ENCODE measurements around the gene CAMK2D. TPM values are rescaled to one million over a fixed set of nuclear protein-coding genes. Genes with fewer than 3 reads are reported as not detected.

Gene CAMK2D
- total and polyA plus RNA-seq, 2 donors from 2014 or later = 9.1 to 34.7 TPM

DNA sequence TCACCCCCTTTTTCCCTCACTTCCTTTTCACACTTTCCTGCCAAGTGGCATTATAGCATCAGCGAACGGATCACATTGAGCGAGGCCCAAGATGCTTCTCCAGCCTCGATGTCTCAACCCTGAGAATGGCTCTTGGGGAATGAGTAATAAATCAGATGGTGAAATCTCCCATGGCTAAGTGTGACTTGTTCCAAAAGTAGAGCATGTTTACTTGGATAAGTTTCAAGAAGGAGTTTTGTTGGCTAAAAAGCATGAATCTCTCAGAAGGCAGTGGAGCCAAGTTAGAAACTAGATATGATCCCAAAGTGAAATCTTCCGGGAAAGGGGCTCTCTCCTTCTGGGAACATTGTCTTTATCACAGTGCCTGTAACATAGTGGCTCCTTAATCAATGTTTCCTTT, 316.3 kb downstream of the CAMK2D start:
- H3K4me3 ChIP-seq (ENCODE audit: low read length in 3 of 3) = no peak overlapping the region
- TF ChIP-seq, protein P1, sequence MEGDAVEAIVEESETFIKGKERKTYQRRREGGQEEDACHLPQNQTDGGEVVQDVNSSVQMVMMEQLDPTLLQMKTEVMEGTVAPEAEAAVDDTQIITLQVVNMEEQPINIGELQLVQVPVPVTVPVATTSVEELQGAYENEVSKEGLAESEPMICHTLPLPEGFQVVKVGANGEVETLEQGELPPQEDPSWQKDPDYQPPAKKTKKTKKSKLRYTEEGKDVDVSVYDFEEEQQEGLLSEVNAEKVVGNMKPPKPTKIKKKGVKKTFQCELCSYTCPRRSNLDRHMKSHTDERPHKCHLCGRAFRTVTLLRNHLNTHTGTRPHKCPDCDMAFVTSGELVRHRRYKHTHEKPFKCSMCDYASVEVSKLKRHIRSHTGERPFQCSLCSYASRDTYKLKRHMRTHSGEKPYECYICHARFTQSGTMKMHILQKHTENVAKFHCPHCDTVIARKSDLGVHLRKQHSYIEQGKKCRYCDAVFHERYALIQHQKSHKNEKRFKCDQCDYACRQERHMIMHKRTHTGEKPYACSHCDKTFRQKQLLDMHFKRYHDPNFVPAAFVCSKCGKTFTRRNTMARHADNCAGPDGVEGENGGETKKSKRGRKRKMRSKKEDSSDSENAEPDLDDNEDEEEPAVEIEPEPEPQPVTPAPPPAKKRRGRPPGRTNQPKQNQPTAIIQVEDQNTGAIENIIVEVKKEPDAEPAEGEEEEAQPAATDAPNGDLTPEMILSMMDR (IDR thresholded peaks at IDR 0.05; ENCODE audit: borderline replicate concordance, extremely low read depth, insufficient read depth) = no peak
- intact Hi-C loops (cut with DNase I) = no loop called here
- no peaks in the 10 kb centered on the region for H3K36me3 ChIP-seq (ENCODE audit: control insufficient read depth in 2 of 3, insufficient read depth in 3 of 3, low read length in 3 of 3)
- H3K4me1 ChIP-seq (ENCODE audit: control insufficient read depth in 2 of 3, insufficient read depth in 2 of 3, low read depth in 1 of 3, low read length in 3 of 3) = no peaks in the 10 kb centered on the region
- FAIRE-seq = peak; percentile 59
- H3K9me3 ChIP-seq (ENCODE audit: control insufficient read depth in 2 of 3, insufficient read depth in 1 of 3, low read length in 3 of 3) = peaks cover 0 to 4% (median 0%) of the 10 kb centered on the region in 3 donors
- no peak overlapping the region for H3K27ac ChIP-seq (ENCODE audit: low read depth in 2 of 2, low read length in 2 of 2)
- H3K27me3 ChIP-seq (ENCODE audit: control insufficient read depth, insufficient read depth, low read length) = no peaks in the 10 kb centered on the region
- peak in 1 of 5 donors; percentile 35 for DNase-seq
- H3K9ac ChIP-seq (ENCODE audit: low read length in 3 of 3) = no peak overlapping the region

DNA sequence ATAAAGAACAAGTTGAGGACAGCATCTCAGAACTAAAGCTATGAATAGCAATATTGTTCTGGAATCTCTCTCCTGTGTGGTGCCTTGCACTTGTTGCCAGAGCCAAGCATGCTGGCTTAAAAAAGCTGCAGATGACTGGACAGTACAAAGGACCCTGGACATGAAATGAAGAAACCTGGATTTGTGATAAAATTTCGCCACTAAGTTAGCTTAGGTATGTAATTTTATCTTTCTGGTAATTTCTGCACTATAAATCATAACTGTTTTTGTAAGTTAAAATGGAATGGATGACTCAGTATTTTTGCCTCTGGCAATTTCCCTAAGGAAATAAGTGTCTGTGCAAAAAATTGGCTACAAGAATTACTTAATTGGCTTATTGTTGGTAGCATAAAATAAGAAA, 317.2 kb downstream of the CAMK2D start:
- TF ChIP-seq, protein P1 (IDR thresholded peaks at IDR 0.05; ENCODE audit: borderline replicate concordance, extremely low read depth, insufficient read depth) = no peak
- Histone ChIP-seq H3K4me1 (ENCODE audit: control insufficient read depth in 2 of 3, insufficient read depth in 2 of 3, low read depth in 1 of 3, low read length in 3 of 3) (no peaks in the 10 kb centered on the region), H3K36me3 (ENCODE audit: control insufficient read depth in 2 of 3, insufficient read depth in 3 of 3, low read length in 3 of 3) (no peaks in the 10 kb centered on the region), H3K4me3 (ENCODE audit: low read length in 3 of 3) (no peak overlapping the region), H3K9ac (ENCODE audit: low read length in 3 of 3) (no peak overlapping the region), H3K9me3 (ENCODE audit: control insufficient read depth in 2 of 3, insufficient read depth in 1 of 3, low read length in 3 of 3) (peaks cover 0 to 4% (median 0%) of the 10 kb centered on the region in 3 donors), H3K27me3 (ENCODE audit: control insufficient read depth, insufficient read depth, low read length) (no peaks in the 10 kb centered on the region), H3K27ac (ENCODE audit: low read depth in 2 of 2, low read length in 2 of 2) (peak overlapping the region in 1 of 2 donors; percentile 10)
- intact Hi-C loops (cut with DNase I) = no loop called here
- no peak for FAIRE-seq
- no peak for DNase-seq

DNA sequence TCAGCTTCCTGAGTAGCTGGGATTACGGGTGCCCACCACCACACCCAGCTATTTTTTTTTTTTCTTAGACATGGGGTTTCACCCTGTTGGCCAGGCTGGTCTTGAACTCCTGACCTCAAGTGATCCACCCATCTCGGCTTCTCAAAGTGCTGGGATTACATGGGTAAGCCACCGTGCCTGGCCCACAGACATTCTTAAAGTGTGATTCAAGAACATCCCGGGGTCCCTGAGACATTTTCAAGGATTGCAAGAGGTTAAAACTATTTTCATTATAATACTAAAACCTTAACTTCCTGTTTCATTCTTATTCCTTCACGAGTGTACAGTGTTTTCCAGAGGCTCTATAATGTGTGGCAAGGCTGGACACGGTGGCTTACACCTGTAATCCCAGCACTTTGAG, 318.7 kb downstream of the CAMK2D start:
- H3K4me1 ChIP-seq (ENCODE audit: control insufficient read depth in 2 of 3, insufficient read depth in 2 of 3, low read depth in 1 of 3, low read length in 3 of 3) = no peaks in the 10 kb centered on the region
- H3K36me3 ChIP-seq (ENCODE audit: control insufficient read depth in 2 of 3, insufficient read depth in 3 of 3, low read length in 3 of 3) = no peaks in the 10 kb centered on the region
- H3K27ac ChIP-seq (ENCODE audit: low read depth in 2 of 2, low read length in 2 of 2) = no peak overlapping the region
- intact Hi-C loops (cut with DNase I) = no loop called here
- FAIRE-seq (no peak), DNase-seq (no peak)
- no peak overlapping the region for H3K4me3 ChIP-seq (ENCODE audit: low read length in 3 of 3)
- no peaks in the 10 kb centered on the region for H3K27me3 ChIP-seq (ENCODE audit: control insufficient read depth, insufficient read depth, low read length)
- TF ChIP-seq, protein P1 (IDR thresholded peaks at IDR 0.05; ENCODE audit: borderline replicate concordance, extremely low read depth, insufficient read depth) = no peak
- no peak overlapping the region for H3K9ac ChIP-seq (ENCODE audit: low read length in 3 of 3)
- H3K9me3 ChIP-seq (ENCODE audit: control insufficient read depth in 2 of 3, insufficient read depth in 1 of 3, low read length in 3 of 3) = peaks cover 0 to 4% (median 0%) of the 10 kb centered on the region in 3 donors

DNA sequence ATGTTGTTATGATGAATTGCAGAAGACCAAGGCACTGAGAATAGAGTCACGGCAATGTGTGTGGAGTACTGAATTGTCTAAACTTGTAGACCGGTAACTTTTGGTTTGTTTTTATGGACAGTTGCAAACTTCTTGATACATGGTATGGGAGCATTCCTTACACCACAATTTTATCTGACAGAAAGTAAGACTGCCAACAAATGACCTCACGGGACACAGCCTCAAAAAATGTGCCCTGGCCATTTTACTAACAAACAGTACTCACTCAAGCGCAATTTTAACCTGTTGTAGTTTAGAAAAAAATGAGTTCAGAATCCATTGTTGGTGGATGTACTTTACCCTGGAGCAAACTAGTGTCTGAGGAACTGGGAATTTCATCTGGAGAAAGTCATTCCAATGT, 321.2 kb downstream of the CAMK2D start:
- intact Hi-C loops (cut with DNase I) = no loop called here
- H3K9ac ChIP-seq (ENCODE audit: low read length in 3 of 3) = no peak overlapping the region
- FAIRE-seq = no peak

More for the DNA sequence above, 321.2 kb downstream of the CAMK2D start:
- Histone ChIP-seq H3K9me3 (ENCODE audit: control insufficient read depth in 2 of 3, insufficient read depth in 1 of 3, low read length in 3 of 3) (no peaks in the 10 kb centered on the region), H3K36me3 (ENCODE audit: control insufficient read depth in 2 of 3, insufficient read depth in 3 of 3, low read length in 3 of 3) (no peaks in the 10 kb centered on the region), H3K4me1 (ENCODE audit: control insufficient read depth in 2 of 3, insufficient read depth in 2 of 3, low read depth in 1 of 3, low read length in 3 of 3) (no peaks in the 10 kb centered on the region), H3K4me3 (ENCODE audit: low read length in 3 of 3) (no peak overlapping the region), H3K27me3 (ENCODE audit: control insufficient read depth, insufficient read depth, low read length) (no peaks in the 10 kb centered on the region), H3K27ac (ENCODE audit: low read depth in 2 of 2, low read length in 2 of 2) (no peak overlapping the region)
- no peak for DNase-seq
- TF ChIP-seq, protein P1 (IDR thresholded peaks at IDR 0.05; ENCODE audit: borderline replicate concordance, extremely low read depth, insufficient read depth) = no peak
